Muscle layer of duodenum (tissue), 2 donors: ENCODE results near the gene PPP1CA.

Experiments used
- H3K27ac ChIP-seq: one replicate; pipeline ENCODE4 v1.7.0; 2013; ENCODE audit warnings: mild to moderate bottlenecking, low read length
- H3K27me3 ChIP-seq: one replicate; pipeline ENCODE4 v1.7.0; 2013; ENCODE audit warnings: low read depth, mild to moderate bottlenecking, control low read depth, low read length
- H3K36me3 ChIP-seq, 2 donors: one replicate each; pipeline ENCODE4 v1.7.0; 2013; ENCODE audit warnings: low read length in 2 of 2, control low read depth in 1 of 2, mild to moderate bottlenecking in 1 of 2; ENCODE audit not compliant: insufficient read depth in 2 of 2, control insufficient read depth in 1 of 2
- H3K4me1 ChIP-seq, 2 donors: one replicate each; pipeline ENCODE4 v1.7.0; 2013; ENCODE audit warnings: low read length in 2 of 2, mild to moderate bottlenecking in 2 of 2, control low read depth in 1 of 2, moderate library complexity in 1 of 2; ENCODE audit not compliant: insufficient read depth in 2 of 2, control insufficient read depth in 1 of 2
- H3K4me3 ChIP-seq, 2 donors: one replicate each; pipeline ENCODE4 v1.7.0; 2013; ENCODE audit warnings: low read length in 2 of 2, low read depth in 1 of 2, mild to moderate bottlenecking in 1 of 2
- H3K9me3 ChIP-seq, 2 donors: one replicate each; pipeline ENCODE4 v1.7.0; 2013; ENCODE audit warnings: low read length in 2 of 2, control low read depth in 1 of 2, mild to moderate bottlenecking in 1 of 2; ENCODE audit not compliant: control insufficient read depth in 1 of 2
- donor health status: healthy.

PPP1CA gene

DNA sequence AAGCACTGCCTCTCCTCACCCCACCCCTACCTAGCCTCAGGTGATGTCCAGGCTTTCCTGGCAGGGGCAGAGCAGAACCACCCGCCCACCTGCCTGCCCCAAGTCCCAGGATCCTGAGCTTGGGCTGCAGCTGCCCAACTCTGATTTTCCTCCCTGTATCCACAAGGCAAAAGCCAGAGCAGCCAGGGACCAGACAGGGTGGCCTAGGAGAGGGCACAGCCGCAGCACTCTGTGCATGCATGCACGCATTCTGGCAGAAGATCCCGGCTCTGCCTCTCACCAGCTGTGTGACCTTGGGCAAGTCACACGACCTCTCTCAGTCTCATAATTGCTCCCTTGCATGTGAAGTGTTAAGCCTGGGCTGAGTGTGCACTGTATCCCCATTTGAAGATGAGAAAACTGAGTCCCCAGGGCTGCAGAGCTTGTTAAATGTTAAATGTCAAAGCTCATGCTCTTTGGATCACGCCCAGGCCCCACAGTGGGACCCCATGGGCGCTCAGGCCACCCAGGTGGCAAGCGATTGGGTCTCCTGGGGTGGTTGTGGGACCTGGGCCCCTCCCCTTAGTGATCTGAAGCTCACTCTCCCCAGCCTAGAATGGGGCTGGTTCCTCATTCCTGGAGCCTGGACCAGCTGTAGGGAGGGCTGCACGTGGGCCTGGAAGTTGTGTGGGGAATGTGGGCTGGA lies 11.0 kb upstream of the PPP1CA start:
- Histone ChIP-seq H3K27ac (no peak overlapping the region), H3K27me3 (peaks cover 7% of the 10 kb centered on the region), H3K4me1 (peaks cover 0 to 35% of the 10 kb centered on the region in 2 donors), H3K36me3 (no peaks in the 10 kb centered on the region), H3K9me3 (no peaks in the 10 kb centered on the region), H3K4me3 (no peak overlapping the region)

GRCh38 chr11:67411785-67412152 lies 10.1 kb upstream of the PPP1CA start:
- Histone ChIP-seq H3K4me3 (no peak overlapping the region), H3K9me3 (no peaks in the 10 kb centered on the region), H3K4me1 (peaks cover 0 to 30% of the 10 kb centered on the region in 2 donors)

DNA sequence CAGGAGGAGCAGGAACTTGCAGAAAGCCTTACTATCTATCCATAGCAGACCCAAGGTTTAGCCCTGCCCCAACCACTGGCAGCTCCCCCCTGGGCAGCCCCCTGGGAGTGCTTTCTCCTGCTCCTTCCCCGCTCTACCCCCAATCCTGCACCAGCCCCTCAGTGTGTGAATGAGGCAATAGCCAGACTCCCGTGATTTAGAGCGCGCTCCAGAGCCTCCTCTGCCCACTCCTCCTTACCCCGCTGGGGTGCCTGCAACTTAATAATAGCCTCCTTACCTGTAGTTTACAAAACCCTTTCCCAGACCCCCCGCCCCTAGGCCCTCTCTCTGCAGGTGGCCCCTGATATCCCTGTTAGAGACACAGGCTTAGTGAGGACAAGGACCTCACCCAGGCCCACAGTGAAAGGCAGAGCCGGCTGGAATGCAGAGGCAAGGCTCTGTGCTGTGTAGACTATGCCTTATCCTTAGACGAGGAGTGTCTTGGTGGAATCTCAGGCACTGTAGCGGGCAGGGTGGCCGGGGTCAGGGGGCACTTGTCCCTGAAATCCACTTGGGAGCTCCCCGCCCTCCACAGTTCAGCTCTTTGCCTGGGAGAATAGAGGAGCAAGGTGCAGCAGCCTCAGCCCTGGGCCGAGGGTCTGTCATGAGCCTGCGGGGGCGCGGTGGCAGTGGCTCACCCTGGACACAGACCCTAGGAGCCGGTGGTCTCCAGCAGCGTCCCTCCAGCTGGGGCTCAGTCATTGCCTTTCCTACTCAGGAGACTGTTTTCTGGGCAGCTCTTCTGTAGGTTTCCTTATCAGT lies 9.5 kb upstream of the PPP1CA start:
- Histone ChIP-seq H3K4me1 (peaks cover 0 to 25% of the 10 kb centered on the region in 2 donors), H3K36me3 (no peaks in the 10 kb centered on the region), H3K27me3 (peaks cover 7% of the 10 kb centered on the region), H3K27ac (no peak overlapping the region), H3K4me3 (no peak overlapping the region), H3K9me3 (no peaks in the 10 kb centered on the region)

More at GRCh38 chr11:67411785-67412152, 10.1 kb upstream of the PPP1CA start:
- Histone ChIP-seq H3K27ac (no peak overlapping the region), H3K27me3 (peaks cover 7% of the 10 kb centered on the region), H3K36me3 (no peaks in the 10 kb centered on the region)

DNA sequence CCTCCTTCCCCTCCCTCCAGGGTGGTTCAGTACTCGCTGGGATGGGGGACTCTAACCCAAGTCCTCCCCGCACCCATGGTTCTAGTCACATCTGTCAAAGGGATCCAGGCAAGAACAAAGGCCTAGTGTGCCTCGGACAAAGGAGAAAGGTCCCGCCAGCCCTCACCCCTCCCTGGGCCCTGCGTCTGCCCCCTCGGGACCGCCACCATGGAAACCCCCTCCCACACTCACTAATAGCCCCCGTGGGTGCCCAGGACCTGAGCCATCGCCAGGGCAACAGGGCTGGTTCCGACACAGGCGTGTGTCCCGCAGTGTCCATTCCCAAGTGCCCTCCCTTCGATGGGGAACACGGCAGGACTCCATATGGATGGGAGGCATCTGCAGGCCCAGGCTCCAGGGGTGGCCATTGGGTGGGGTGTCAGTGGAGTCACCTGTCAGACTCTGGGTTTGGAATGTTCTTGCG lies 8.7 kb upstream of the PPP1CA start:
- Histone ChIP-seq H3K4me3 (no peak overlapping the region), H3K27me3 (peaks cover 7% of the 10 kb centered on the region), H3K27ac (no peak overlapping the region), H3K36me3 (no peaks in the 10 kb centered on the region), H3K4me1 (peaks cover 0 to 23% of the 10 kb centered on the region in 2 donors), H3K9me3 (no peaks in the 10 kb centered on the region)

- H3K9me3 ChIP-seq, result no peaks in the 10 kb centered on the region
- H3K27ac ChIP-seq, result no peak overlapping the region
- H3K4me1 ChIP-seq, result peaks cover 0 to 18% of the 10 kb centered on the region in 2 donors
- peaks cover 7% of the 10 kb centered on the region for H3K27me3 ChIP-seq
- H3K4me3 ChIP-seq, result no peak overlapping the region
- no peaks in the 10 kb centered on the region for H3K36me3 ChIP-seq
These were observed 8.2 kb upstream of the PPP1CA start for GRCh38 chr11:67409781-67410368.

DNA sequence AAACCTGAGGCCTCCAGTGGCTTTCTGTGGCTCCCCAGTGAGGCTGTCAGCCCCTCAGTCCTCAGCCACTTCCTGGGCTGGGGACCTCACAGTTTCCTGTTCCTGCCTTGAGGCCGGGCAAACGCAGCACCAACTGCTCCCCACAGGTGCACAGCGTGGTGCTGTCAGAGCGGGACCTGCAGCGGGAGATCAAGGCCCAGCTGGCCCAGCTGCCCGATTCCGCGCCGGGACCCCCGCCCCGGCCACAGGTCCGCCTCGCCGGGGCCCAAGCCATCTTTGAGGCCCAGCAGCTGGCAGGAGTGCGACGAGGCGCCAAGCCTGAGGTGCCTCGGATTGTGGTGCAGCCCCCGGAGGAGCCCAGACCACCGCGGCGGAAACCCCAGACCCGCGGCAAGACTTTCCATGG lies 7.6 kb upstream of the PPP1CA start:
- no peak overlapping the region for H3K27ac ChIP-seq
- no peak overlapping the region for H3K4me3 ChIP-seq
- peaks cover 0 to 17% of the 10 kb centered on the region in 2 donors for H3K4me1 ChIP-seq
- H3K36me3 ChIP-seq, result no peaks in the 10 kb centered on the region
- no peaks in the 10 kb centered on the region for H3K9me3 ChIP-seq
- peaks cover 7% of the 10 kb centered on the region for H3K27me3 ChIP-seq

GRCh38 chr11:67408437-67409200 lies 7.0 kb upstream of the PPP1CA start:
- H3K4me1 ChIP-seq, result peaks cover 0 to 17% of the 10 kb centered on the region in 2 donors
- no peak overlapping the region for H3K27ac ChIP-seq
- H3K36me3 ChIP-seq, result no peaks in the 10 kb centered on the region
- peaks cover 7% of the 10 kb centered on the region for H3K27me3 ChIP-seq
- no peaks in the 10 kb centered on the region for H3K9me3 ChIP-seq
- H3K4me3 ChIP-seq, result no peak overlapping the region

DNA sequence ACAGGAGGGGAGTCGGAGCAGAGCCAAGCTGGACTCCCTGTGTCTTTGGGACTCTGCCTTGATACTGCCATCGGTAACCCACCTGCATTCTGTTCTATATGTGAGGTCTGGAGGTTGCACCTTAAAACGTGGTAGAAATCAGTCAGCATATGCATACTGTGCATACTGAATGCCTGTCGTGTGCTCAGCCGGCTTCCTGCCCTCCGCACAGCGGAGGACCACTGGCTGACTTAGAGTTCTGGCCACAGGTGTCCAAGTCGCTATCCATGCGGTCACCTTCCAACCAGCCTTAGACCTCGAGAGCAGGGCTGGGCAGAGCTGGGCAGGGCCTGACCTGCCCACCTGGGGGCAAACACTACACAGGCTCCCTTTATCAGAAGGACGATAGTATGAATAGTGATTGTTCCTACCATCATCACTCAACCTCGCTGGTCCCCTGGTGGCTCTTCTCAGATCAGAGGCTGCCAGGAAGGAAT lies 6.1 kb upstream of the PPP1CA start:
- Histone ChIP-seq H3K27ac (no peak overlapping the region), H3K4me3 (no peak overlapping the region), H3K9me3 (no peaks in the 10 kb centered on the region), H3K27me3 (peaks cover 4% of the 10 kb centered on the region), H3K36me3 (no peaks in the 10 kb centered on the region), H3K4me1 (peaks cover 0 to 20% of the 10 kb centered on the region in 2 donors)

- Histone ChIP-seq H3K4me1 (peaks cover 0 to 23% of the 10 kb centered on the region in 2 donors), H3K27me3 (no peaks in the 10 kb centered on the region), H3K9me3 (no peaks in the 10 kb centered on the region), H3K27ac (no peak overlapping the region), H3K4me3 (no peak overlapping the region), H3K36me3 (no peaks in the 10 kb centered on the region)
These were observed 5.5 kb upstream of the PPP1CA start for GRCh38 chr11:67406969-67407687.

- H3K4me3 ChIP-seq, result no peak overlapping the region
- no peaks in the 10 kb centered on the region for H3K9me3 ChIP-seq
- no peak overlapping the region for H3K27ac ChIP-seq
- peaks cover 0 to 25% of the 10 kb centered on the region in 2 donors for H3K4me1 ChIP-seq
- no peaks in the 10 kb centered on the region for H3K27me3 ChIP-seq
- no peaks in the 10 kb centered on the region for H3K36me3 ChIP-seq
These were observed 4.8 kb upstream of the PPP1CA start for GRCh38 chr11:67406420-67406968.
